K562 (cell line): Measurements from ENCODE around the gene PCDH9. TPM values are rescaled to one million over a fixed set of nuclear protein-coding genes. Genes with fewer than 3 reads are reported as not detected.

ENCODE experiments used
- ATAC-seq: fragments of 200-7000 bp; cut with Tn5 transposase; 3 replicates; pipeline ENCODE4 v1.9.1; 2020; ENCODE audit warnings: moderate library complexity
- BruUV-seq: library from RNA; stranded (reverse); fragments of 400-500 nt; replicated peaks from 2 replicates; lab custom pipeline; 2021; lab: Mats Ljungman, UMichigan
- CTCF ChIA-PET: fragments of 300-600 bp; formaldehyde crosslinking; extraction: SDS; loops from one replicate; lab custom pipeline; 2021; ENCODE audit warnings: low intra/inter-chr PET ratio; lab: Yijun Ruan, JAX
- POLR2A ChIA-PET: fragments of 300-600, 350-650 bp; sonication (Branson Sonifier 250); formaldehyde crosslinking; extraction: SDS; loops from one replicate; lab custom pipeline; 2021; ENCODE audit warnings: antibody characterized with exemption, inconsistent platforms; lab: Yijun Ruan, JAX
- DNase-seq, 4 experiments: peaks; one replicate each; pipeline versions ENCODE4 v3.0.0 to v3.0.0-alpha.2; 2011 to 2018; ENCODE audit warnings: low spot score in 3 of 4, mixed read lengths in 3 of 4; ENCODE audit errors: extremely low read depth in 1 of 4
- FAIRE-seq: peaks from 2 replicates; lab custom pipeline; 2011; peaks lifted over from hg19 to GRCh38; lab: Jason Lieb, UNC
- H2AFZ ChIP-seq: 2 replicates; pipeline ENCODE4 v1.6.0; 2011; ENCODE audit warnings: low read depth, low read length, control low read depth, inconsistent platforms
- H3K27ac ChIP-seq: fragments of 200-600 bp; 3 replicates; pipeline ENCODE4 v1.8.0; 2011; ENCODE audit warnings: low read depth, mild to moderate bottlenecking, control low read depth, inconsistent platforms, low read length, moderate library complexity, mixed read lengths; ENCODE audit errors: extremely low read depth
- H3K27me3 ChIP-seq, 2 experiments: fragments of 300-600 bp in 1 of 2; 2 replicates in 1 of 2; 3 replicates in 1 of 2; pipeline versions ENCODE4 v1.6.0 to v1.8.0; 2011; ENCODE audit warnings: inconsistent platforms in 2 of 2, low read length in 2 of 2, mild to moderate bottlenecking in 1 of 2, mixed read lengths in 1 of 2, moderate library complexity in 1 of 2; ENCODE audit not compliant: control insufficient read depth in 2 of 2, insufficient read depth in 2 of 2
- H3K36me3 ChIP-seq: fragments of 300-600 bp; 3 replicates; pipeline ENCODE4 v1.8.0; 2011; ENCODE audit warnings: mild to moderate bottlenecking, low read length, inconsistent platforms; ENCODE audit not compliant: control insufficient read depth, insufficient read depth
- H3K4me1 ChIP-seq, 2 experiments: fragments of 200-600 bp in 1 of 2; replicated peaks in 1 of 2; 2 replicates in 1 of 2; 3 replicates in 1 of 2; pipeline versions ENCODE4 v1.5.1 to v1.8.0; 2011; ENCODE audit warnings: inconsistent platforms in 2 of 2, low read length in 2 of 2, mild to moderate bottlenecking in 1 of 2, mixed read lengths in 1 of 2, moderate library complexity in 1 of 2; ENCODE audit not compliant: control insufficient read depth in 2 of 2, insufficient read depth in 2 of 2
- H3K4me2 ChIP-seq: 2 replicates; pipeline ENCODE4 v1.6.1; 2011; ENCODE audit warnings: low read length, control low read depth, inconsistent platforms, mixed read lengths; ENCODE audit not compliant: insufficient read depth
- H3K4me3 ChIP-seq: fragments of 200-600 bp; sonication (generic), shearing (Covaris generic); 2 replicates; pipeline ENCODE4 v1.5.1; 2016; ENCODE audit warnings: control low read depth, inconsistent platforms
- H3K79me2 ChIP-seq: fragments of 200-600 bp; 3 replicates; pipeline ENCODE4 v1.8.0; 2011; ENCODE audit warnings: low read length, inconsistent platforms; ENCODE audit not compliant: control insufficient read depth, insufficient read depth
- H3K9ac ChIP-seq, 2 experiments: 2 replicates each; pipeline versions ENCODE4 v1.6.0 to v1.6.1; 2011; ENCODE audit warnings: low read depth in 2 of 2, low read length in 2 of 2, control low read depth in 1 of 2, inconsistent platforms in 1 of 2, mild to moderate bottlenecking in 1 of 2, mixed read lengths in 1 of 2; ENCODE audit not compliant: insufficient read depth in 1 of 2
- H3K9me1 ChIP-seq: one replicate; pipeline ENCODE4 v1.6.0; 2011; ENCODE audit warnings: inconsistent platforms, mild to moderate bottlenecking, low read length, moderate library complexity; ENCODE audit not compliant: control insufficient read depth, insufficient read depth
- H3K9me3 ChIP-seq: replicated peaks from 2 replicates; pipeline ENCODE4 v1.5.1; 2011; ENCODE audit warnings: low read depth, low read length, inconsistent platforms; ENCODE audit not compliant: control insufficient read depth, insufficient read depth
- H4K20me1 ChIP-seq: replicated peaks from 2 replicates; pipeline ENCODE4 v1.6.1; 2011; ENCODE audit warnings: low read length, inconsistent platforms, mixed read lengths; ENCODE audit not compliant: control insufficient read depth, insufficient read depth
- CBX8 ChIP-seq: fragments of 200-600 bp; sonication (generic); IDR thresholded peaks from 2 replicates; pipeline ENCODE4 v1.6.1; 2012; ENCODE audit warnings: borderline replicate concordance, mixed run types, low read depth, mild to moderate bottlenecking, moderate library complexity, mixed read lengths, low read length, control low read depth, inconsistent platforms; ENCODE audit not compliant: poor library complexity, severe bottlenecking; ENCODE audit errors: extremely low read depth
- GTF2A2 ChIP-seq: IDR thresholded peaks from 2 replicates; pipeline ENCODE4 v1.6.1; 2016; ENCODE audit warnings: mild to moderate bottlenecking, missing genetic modification characterization, missing compliant biosample characterization
- SMARCB1 ChIP-seq: IDR thresholded peaks from 2 replicates; pipeline ENCODE4 v1.6.1; 2011; ENCODE audit warnings: improper control_type of control experiment, low read depth; ENCODE audit not compliant: insufficient read length
- ZBTB2 ChIP-seq: fragments of 450-650 bp; IDR thresholded peaks from 2 replicates; pipeline ENCODE4 v1.6.1; 2016; ENCODE audit warnings: antibody characterized with exemption
- ZNF518B ChIP-seq: fragments of 250-450 bp; sonication (Bioruptor Pico); IDR thresholded peaks from 2 replicates; pipeline ENCODE4 v1.5.0; 2021; ENCODE audit warnings: mild to moderate bottlenecking, moderate library complexity
- ZNF551 ChIP-seq: fragments of 250-450 bp; sonication (Bioruptor Pico); IDR thresholded peaks from 2 replicates; pipeline ENCODE4 v1.5.0; 2021; ENCODE audit warnings: mild to moderate bottlenecking, moderate library complexity
- ZNF79 ChIP-seq: fragments of 250-450 bp; sonication (Bioruptor Pico); IDR thresholded peaks from 2 replicates; pipeline ENCODE4 v1.4.0; 2020; ENCODE audit warnings: low read depth, mild to moderate bottlenecking, moderate library complexity
- WGBS: fragments of 100-300 bp; shearing (Covaris generic); methylation state at CpG from one replicate; pipeline ENCODE4 v1.1.6; 2016; ENCODE audit warnings: low coverage, mixed read lengths; ENCODE audit not compliant: insufficient coverage; ENCODE audit errors: missing lambda C conversion rate; 5-methylcytosine and 5-hydroxymethylcytosine counted together
- in situ Hi-C: fragments of 300-500 bp; cut with MboI; formaldehyde crosslinking; loops from 4 replicates; pipeline ENCODE4 v1.15.0; 2018; ENCODE audit warnings: inconsistent platforms, mixed read lengths
- intact Hi-C: fragments of 100-400 bp; cut with micrococcal nuclease; formaldehyde crosslinking; loops from 2 replicates; pipeline ENCODE4 v1.14.2; 2022
- polyA plus RNA-seq, 8 experiments: library from polyadenylated mRNA; depleted of rRNA in 4 of 8; stranded (reverse) in 5 of 8; unstranded in 3 of 8; fragments of >200 nt; fragmentation: Nextera tagmentation in 2 of 8; fragmentation: Illumina TruSeq in 1 of 8; extraction: Ambion mirVana in 2 of 8; extraction: Trizol in 1 of 8; gene quantifications; 2 replicates each; pipeline versions ENCODE4 v1.2.1 to v1.2.3, GENCODE V29; 2011 to 2014; ENCODE audit warnings: inconsistent platforms in 1 of 8, missing spikeins in 1 of 8
- total RNA-seq, 7 experiments: library from RNA; depleted of rRNA in 6 of 7; stranded (reverse); fragments of >200 nt in 6 of 7; fragmentation: Illumina TruSeq in 2 of 7; extraction: Trizol in 2 of 7; gene quantifications; 2 replicates each; pipeline versions ENCODE4 v1.2.1 to v1.2.3, GENCODE V29; 2011 to 2021; ENCODE audit warnings: low replicate concordance in 1 of 7

Gene PCDH9
- total and polyA plus RNA-seq, 9 of the 15 experiments (the other 6 are each of a cell fraction or from before 2014, with no cell fraction given) = 1.1 to 6.7 (median 4.9) TPM

GRCh38 chr13:66914155-66914554 lies 316.0 kb downstream of the PCDH9 start:
- H3K9me1 ChIP-seq = no peaks in the 10 kb centered on the region
- BruUV-seq = no TSS peak
- TF ChIP-seq ZBTB2 (no peak), ZNF518B (CRISPR knock-in tag) (no peak), CBX8 (no peak), GTF2A2 (no peak), SMARCB1 (no peak), ZNF551 (no peak), ZNF79 (no peak)
- no peaks in the 10 kb centered on the region for H3K4me1 ChIP-seq
- H3K9me3 ChIP-seq = no peaks in the 10 kb centered on the region
- no peak for ATAC-seq
- CTCF ChIA-PET = no interaction called here
- no peaks in the 10 kb centered on the region for H3K36me3 ChIP-seq
- no peak for FAIRE-seq
- WGBS = 44% methylated on average over 4 of the region's 4 CpGs
- H2AFZ ChIP-seq = no peak overlapping the region
- no peak overlapping the region for H3K27ac ChIP-seq
- H3K79me2 ChIP-seq = no peaks in the 10 kb centered on the region
- DNase-seq = no peak
- H3K9ac ChIP-seq = no peak overlapping the region
- H3K4me3 ChIP-seq = no peak overlapping the region
- intact Hi-C loops = no loop called here
- H4K20me1 ChIP-seq = no peaks in the 10 kb centered on the region
- no peak overlapping the region for H3K4me2 ChIP-seq
- H3K27me3 ChIP-seq = no peaks in the 10 kb centered on the region
- POLR2A ChIA-PET = no interaction called here
- in situ Hi-C loops = no loop called here
